Pancreas (tissue), 10 donors: Measurements from ENCODE around the gene STK38L. TPM values are rescaled to one million over a fixed set of nuclear protein-coding genes. Genes with fewer than 3 reads are reported as not detected.

ENCODE experiments used
- ATAC-seq, 4 donors: fragments of 200-7000 bp; cut with Tn5 transposase; one replicate each; pipeline versions ENCODE4 v1.8.0 to v1.9.1; 2020; ENCODE audit warnings: mild to moderate bottlenecking in 4 of 4, moderate library complexity in 4 of 4
- DNase-seq, 6 donors: peaks; one replicate each; pipeline ENCODE4 v3.0.0-alpha.2; 2020
- FAIRE-seq: peaks from 2 replicates; lab custom pipeline; 2012; peaks lifted over from hg19 to GRCh38; lab: Jason Lieb, UNC
- H3K27ac ChIP-seq, 4 donors: fragments of 200-600 bp; sonication (generic); 1 replicate in 3 of 4; 2 replicates in 1 of 4; pipeline versions ENCODE4 v1.5.0 to v1.8.0; 2020
- H3K27me3 ChIP-seq, 4 donors: fragments of 200-600 bp; one replicate each; pipeline ENCODE4 v1.8.0; 2021
- H3K36me3 ChIP-seq, 3 donors: fragments of 200-600 bp; sonication (generic) in 1 of 3; one replicate each; pipeline versions ENCODE4 v1.5.0 to v1.8.0; 2020 to 2021
- H3K4me1 ChIP-seq, 3 donors: fragments of 200-600 bp; one replicate each; pipeline ENCODE4 v1.8.0; 2021
- H3K4me3 ChIP-seq, 4 donors: fragments of 200-600 bp; sonication (generic) in 2 of 4; one replicate each; pipeline versions ENCODE4 v1.5.0 to v1.8.0; 2020 to 2021
- H3K9me3 ChIP-seq, 4 donors: fragments of 200-600 bp; one replicate each; pipeline ENCODE4 v1.8.0; 2021
- WGBS, 2 donors: extraction: QIAGEN DNeasy Blood & Tissue Kit; methylation state at CpG; one replicate each; pipeline ENCODE4 v1.1.7; 2013; 5-methylcytosine and 5-hydroxymethylcytosine counted together
- intact Hi-C, 3 donors: fragments of 100-400 bp; cut with DNase I; formaldehyde crosslinking; loops; one replicate each; pipeline versions ENCODE4 v1.11.1 to v1.14.2; 2022
- polyA plus RNA-seq, 2 donors: library from polyadenylated mRNA; stranded (reverse); fragments of 200-250 nt; gene quantifications; one replicate each; pipeline ENCODE4 v1.2.3, GENCODE V29; 2013
- total RNA-seq, 6 donors: library from RNA; stranded (reverse); fragmentation: NEBNext Ultra II Directional in 4 of 6; extraction: Animal tissue kit (Norgen Biotek cat#: 25700) in 4 of 6; gene quantifications; one replicate each; pipeline versions ENCODE4 v1.2.1 to v1.2.4, GENCODE V29; 2021 to 2023
- TF ChIP-seq, protein P1 (sequence below), 4 donors: fragments of 200-600 bp; sonication (generic) in 3 of 4; IDR thresholded peaks; one replicate each; pipeline versions ENCODE4 v1.5.0 to v1.8.0; 2021; ENCODE audit warnings: antibody characterized with exemption in 4 of 4
- donor health status: healthy with polysubstance abuse.
- donor health status: DM: no; HTN: no; CAD: no; lungs with moderate emphysema.
- donor health status: DM: no; HTN: no; CAD: no.
- donor health status: control.
- donor health status: control.
- donor health status: Bipolar disorder and iron deficiency.
- donor health status: DM: yes; HTN: yes; CAD: no.
- donor health status: DM: no; HTN: no; CAD: no.
- donor health status: DM: no; HTN: no; CAD: no.
- donor health status: DM: yes; HTN: yes; CAD: no.

STK38L gene
- 10 to 100 TPM in 5 of 6 donors, 1 to 10 TPM in 1; 8.4 to 49.9 (median 12.4) TPM for total RNA-seq
- polyA plus RNA-seq, result 1 to 10 TPM; 6.3 to 9.7 TPM

- Histone ChIP-seq H3K4me1 (peaks cover 0 to 19% (median 18%) of the 10 kb centered on the region in 3 donors), H3K9me3 (no peaks in the 10 kb centered on the region), H3K27ac (peak within 1 kb of the TSS; percentile 54 to 90 (median 79)), H3K4me3 (peak within 1 kb of the TSS; percentile 77 to 92 (median 84)), H3K27me3 (no peaks in the 10 kb centered on the region), H3K36me3 (no peaks in the 10 kb centered on the region)
- FAIRE-seq, result no peak
- intact Hi-C loops, result no loop called here
- DNase-seq, result peak; percentile 98 to 99 (median 98)
- TF ChIP-seq, protein P1, sequence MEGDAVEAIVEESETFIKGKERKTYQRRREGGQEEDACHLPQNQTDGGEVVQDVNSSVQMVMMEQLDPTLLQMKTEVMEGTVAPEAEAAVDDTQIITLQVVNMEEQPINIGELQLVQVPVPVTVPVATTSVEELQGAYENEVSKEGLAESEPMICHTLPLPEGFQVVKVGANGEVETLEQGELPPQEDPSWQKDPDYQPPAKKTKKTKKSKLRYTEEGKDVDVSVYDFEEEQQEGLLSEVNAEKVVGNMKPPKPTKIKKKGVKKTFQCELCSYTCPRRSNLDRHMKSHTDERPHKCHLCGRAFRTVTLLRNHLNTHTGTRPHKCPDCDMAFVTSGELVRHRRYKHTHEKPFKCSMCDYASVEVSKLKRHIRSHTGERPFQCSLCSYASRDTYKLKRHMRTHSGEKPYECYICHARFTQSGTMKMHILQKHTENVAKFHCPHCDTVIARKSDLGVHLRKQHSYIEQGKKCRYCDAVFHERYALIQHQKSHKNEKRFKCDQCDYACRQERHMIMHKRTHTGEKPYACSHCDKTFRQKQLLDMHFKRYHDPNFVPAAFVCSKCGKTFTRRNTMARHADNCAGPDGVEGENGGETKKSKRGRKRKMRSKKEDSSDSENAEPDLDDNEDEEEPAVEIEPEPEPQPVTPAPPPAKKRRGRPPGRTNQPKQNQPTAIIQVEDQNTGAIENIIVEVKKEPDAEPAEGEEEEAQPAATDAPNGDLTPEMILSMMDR (IDR thresholded peaks at IDR 0.05), result no peak
- peak; percentile 96 to 100 (median 99) for ATAC-seq
- 4 to 5% methylated on average over 53 to 69 of the region's 69 CpGs for WGBS, 2 donors
Measured at GRCh38 chr12:27243804-27244688, at the start of gene STK38L. STK38L (plus strand) TSS chr12:27244286; CDS start chr12:27297721, 53,435 bp downstream.

GRCh38 chr12:27194644-27195043 lies 49.4 kb upstream of the STK38L start:
- Histone ChIP-seq H3K4me3 (no peak overlapping the region), H3K9me3 (no peaks in the 10 kb centered on the region), H3K36me3 (no peaks in the 10 kb centered on the region), H3K27me3 (no peaks in the 10 kb centered on the region), H3K27ac (no peak overlapping the region), H3K4me1 (peaks cover 0 to 11% (median 0%) of the 10 kb centered on the region in 3 donors)
- intact Hi-C loops, result no loop called here
- TF ChIP-seq, protein P1 (IDR thresholded peaks at IDR 0.05), result no peak
- 82 to 86% methylated on average over 2 of the region's 2 CpGs for WGBS, 2 donors
- FAIRE-seq (no peak), ATAC-seq (no peak), DNase-seq (no peak)

- FAIRE-seq, result no peak
- no peak for DNase-seq
- ATAC-seq, result peak in 1 of 4 donors; percentile 43
- Histone ChIP-seq H3K4me1 (peaks cover 0 to 6% (median 0%) of the 10 kb centered on the region in 3 donors), H3K4me3 (no peak overlapping the region), H3K27ac (no peak overlapping the region), H3K36me3 (no peaks in the 10 kb centered on the region), H3K27me3 (no peaks in the 10 kb centered on the region), H3K9me3 (no peaks in the 10 kb centered on the region)
- TF ChIP-seq, protein P1 (IDR thresholded peaks at IDR 0.05), result no peak
- 85 to 100% methylated on average over 3 of the region's 3 CpGs for WGBS, 2 donors
- intact Hi-C loops, result no loop called here
Measured at GRCh38 chr12:27198036-27198435, 46.0 kb upstream of the STK38L start.

GRCh38 chr12:27199638-27200300 lies 44.3 kb upstream of the STK38L start:
- H3K4me3 ChIP-seq, result no peak overlapping the region
- 68 to 74% methylated on average over 2 of the region's 2 CpGs for WGBS, 2 donors
- no peak for FAIRE-seq
- no peaks in the 10 kb centered on the region for H3K9me3 ChIP-seq
- ATAC-seq, result no peak
- no peaks in the 10 kb centered on the region for H3K27me3 ChIP-seq
- intact Hi-C loops, result no loop called here
- H3K36me3 ChIP-seq, result no peaks in the 10 kb centered on the region
- TF ChIP-seq, protein P1 (IDR thresholded peaks at IDR 0.05), result no peak
- H3K27ac ChIP-seq, result no peak overlapping the region
- DNase-seq, result no peak
- no peaks in the 10 kb centered on the region for H3K4me1 ChIP-seq
